Fibroblast of gingiva (primary cell): ENCODE measurements around the gene PHKA2.

Experiments used
- DNase-seq: peaks from one replicate; pipeline ENCODE4 v3.0.0-alpha.2; 2011; ENCODE audit warnings: low read depth

The PHKA2 gene

GRCh38 chrX:18887825-18888212, 96.1 kb downstream of the PHKA2 start:
- no peak for DNase-seq

DNA sequence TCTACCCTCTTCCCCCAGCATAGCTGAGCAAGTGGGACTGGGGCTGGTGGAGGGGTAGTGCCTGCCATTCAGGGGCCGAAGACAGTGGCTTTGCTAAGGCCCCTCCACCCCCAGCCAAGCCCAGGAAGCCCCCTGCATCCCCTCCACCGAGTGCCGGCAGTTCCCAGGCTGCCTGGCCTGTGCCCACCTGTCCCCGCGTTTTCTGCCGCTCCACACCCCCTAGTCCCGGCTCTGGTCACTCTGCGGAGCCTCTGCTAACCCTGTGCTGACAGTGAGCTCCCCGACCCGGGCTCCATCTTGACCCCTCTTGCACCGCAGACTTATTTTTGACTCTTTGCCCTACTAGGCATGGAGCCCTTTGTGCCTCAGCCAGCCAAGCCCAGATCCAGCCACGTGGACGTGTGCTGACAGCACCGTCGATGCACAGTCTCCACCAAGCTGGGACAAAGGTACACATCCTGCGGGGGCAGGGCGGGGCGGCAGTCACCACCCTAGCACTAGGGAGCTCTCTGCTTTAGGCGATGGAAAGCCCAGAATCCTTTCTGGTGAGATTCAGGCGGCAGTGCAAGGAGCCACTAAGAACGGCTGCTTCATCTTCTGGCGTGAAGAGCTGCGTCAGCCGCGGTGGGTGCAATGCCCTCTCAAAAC, 96.6 kb downstream of the PHKA2 start:
- DNase-seq = no peak

- DNase-seq = peak; percentile 78
Measured at GRCh38 chrX:18886344-18887161, 97.4 kb downstream of the PHKA2 start.

DNA sequence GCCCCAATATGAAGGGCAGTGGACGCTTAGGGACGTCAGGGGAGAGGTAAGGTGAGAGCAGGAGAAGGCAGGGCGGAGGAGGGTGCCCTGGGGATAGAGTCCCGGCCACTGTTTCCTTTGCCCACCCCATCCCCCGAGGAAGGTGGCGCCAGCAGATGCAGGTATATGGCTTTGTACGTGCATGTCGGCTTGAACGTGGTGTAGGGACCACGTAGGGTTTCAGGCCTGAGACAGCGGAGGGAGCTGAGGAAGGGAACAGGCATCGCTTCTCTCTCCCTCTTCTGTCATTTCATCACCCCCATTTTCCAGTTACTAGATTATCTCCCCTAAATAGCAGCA, 97.9 kb downstream of the PHKA2 start:
- DNase-seq = no peak

GRCh38 chrX:18885328-18886004, 98.4 kb downstream of the PHKA2 start:
- DNase-seq = no peak

GRCh38 chrX:18884916-18885315, 99.0 kb downstream of the PHKA2 start:
- no peak for DNase-seq

- DNase-seq = no peak
Measured at GRCh38 chrX:18883961-18884765, 99.8 kb downstream of the PHKA2 start.

DNA sequence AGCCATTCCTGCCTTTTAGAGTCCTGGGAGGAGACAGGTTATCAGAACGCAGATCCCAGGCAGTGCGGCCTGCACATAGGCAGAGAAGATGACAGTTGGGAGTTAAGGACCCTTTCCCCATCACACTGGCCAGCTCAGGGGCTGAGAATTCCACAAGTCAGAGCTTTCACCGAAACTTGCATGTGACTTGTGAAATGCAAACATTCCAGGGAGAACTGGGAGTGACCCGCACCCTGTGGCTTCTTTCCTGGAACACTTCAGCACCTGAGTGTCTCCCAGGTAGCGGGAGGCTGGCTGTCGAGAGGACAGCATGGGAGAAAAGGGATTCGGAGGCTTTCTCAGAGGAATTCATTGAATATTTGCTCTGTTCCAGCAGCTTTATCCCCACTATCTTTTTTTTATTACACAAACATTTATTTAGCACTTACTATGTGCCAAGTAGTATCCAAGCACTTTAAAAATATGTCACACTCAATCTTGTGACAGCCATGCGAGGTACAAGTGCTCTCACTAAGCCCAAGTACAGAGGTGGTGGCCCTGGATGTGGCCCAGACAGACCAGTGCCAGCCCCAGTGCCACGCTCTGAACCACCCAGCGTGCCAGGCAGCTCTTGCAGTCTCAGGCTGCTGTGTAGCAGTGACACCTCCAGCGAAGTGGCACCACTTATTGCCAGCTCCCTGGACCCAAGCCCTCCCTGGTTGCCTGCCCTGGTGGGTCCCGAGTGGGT, 100.5 kb downstream of the PHKA2 start:
- no peak for DNase-seq

GRCh38 chrX:18879144-18879543, 104.8 kb downstream of the PHKA2 start:
- no peak for DNase-seq

DNA sequence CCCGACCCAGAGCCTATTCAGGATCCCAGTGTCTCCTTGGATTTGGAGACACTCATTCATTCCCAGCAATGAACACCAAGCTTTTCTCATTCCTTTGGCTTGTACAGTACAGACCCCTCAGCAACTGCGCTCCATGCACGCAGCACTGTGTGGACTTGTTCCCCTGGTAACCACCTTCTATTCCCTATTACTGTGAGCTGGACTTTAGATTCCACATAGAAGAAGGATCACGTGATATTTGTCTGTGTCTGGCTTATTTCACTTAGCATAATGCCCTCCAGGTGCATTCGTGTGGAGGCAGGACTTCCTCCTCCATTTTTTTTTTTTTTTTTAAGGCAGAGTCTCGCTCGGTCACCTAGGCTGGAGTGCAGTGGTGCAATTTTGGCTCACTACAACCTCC, 106.4 kb downstream of the PHKA2 start:
- no peak for DNase-seq

- no peak for DNase-seq
Measured at GRCh38 chrX:18875256-18875878, 108.5 kb downstream of the PHKA2 start.

- no peak for DNase-seq
Measured at GRCh38 chrX:18874560-18875255, 109.2 kb downstream of the PHKA2 start.

- no peak for DNase-seq
Measured at GRCh38 chrX:18873836-18874235, 110.1 kb downstream of the PHKA2 start.

GRCh38 chrX:18873189-18873791, 110.6 kb downstream of the PHKA2 start:
- DNase-seq = peak; percentile 52

GRCh38 chrX:18872621-18873020, 111.3 kb downstream of the PHKA2 start:
- DNase-seq = no peak

DNA sequence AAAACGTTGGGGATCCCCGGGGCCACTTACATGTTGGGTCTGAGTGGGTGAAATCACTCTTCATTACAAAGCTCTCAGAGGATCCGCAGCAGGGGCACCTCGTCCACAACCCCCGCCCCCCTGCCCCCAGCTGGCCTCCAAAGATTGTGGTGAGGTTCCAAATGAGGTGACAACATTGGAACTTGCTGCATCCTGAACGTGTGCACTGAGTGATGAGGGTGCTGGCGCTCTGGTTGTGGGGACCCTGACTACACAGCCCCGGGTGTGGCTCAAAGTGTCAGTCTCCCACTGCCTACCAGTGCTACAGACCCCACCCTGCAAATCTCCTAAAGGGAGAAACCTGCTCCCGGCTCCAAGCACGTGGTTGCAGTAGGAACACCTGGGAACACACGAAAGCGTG, 111.9 kb downstream of the PHKA2 start:
- DNase-seq = no peak

DNA sequence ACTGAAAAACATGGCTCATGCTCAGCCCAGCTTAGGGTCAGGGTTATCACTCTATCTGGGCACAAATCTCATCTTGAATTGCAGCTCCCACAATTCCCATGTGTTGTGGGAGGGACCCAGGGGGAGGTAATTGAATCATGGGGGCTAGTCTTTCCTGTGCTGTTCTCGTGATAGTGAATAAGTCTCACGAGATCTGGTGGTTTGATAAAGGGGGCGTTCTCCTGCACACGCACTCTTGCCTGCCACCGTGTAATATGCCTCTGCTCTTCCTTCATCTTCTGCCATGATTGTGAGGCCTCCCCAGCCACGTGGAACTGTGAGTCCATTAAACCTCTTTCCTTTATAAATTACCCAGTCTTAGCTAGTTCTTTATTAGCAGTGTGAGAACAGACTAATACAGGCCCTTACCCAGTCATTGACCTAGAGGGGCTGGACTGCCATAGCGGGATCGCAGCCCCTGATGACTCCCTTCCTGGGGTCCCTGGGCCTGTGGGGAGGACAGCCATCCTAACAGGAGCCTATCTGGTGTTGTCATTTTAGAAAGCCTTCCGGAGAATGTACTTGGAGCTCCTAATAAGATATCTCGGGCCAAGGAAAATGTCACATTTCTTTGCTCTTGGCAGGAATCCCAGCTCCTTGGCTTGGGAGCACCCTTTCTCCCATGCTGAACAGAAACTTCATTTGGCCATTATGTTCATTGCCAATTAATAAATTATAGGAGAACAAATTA, 112.6 kb downstream of the PHKA2 start:
- peak; percentile 19 for DNase-seq

GRCh38 chrX:18864390-18864920, 119.5 kb downstream of the PHKA2 start:
- no peak for DNase-seq

GRCh38 chrX:18861511-18861910, 122.4 kb downstream of the PHKA2 start:
- no peak for DNase-seq
